HepG2 (cell line): ENCODE results near the gene INTS6L.

ENCODE experiments used
- CTCF ChIP-seq: sonication (generic); formaldehyde crosslinking; IDR thresholded peaks from 2 replicates; pipeline ENCODE4 v1.5.0; 2020; ENCODE audit warnings: mild to moderate bottlenecking, missing genetic modification reagents, moderate library complexity
- FOXK1 ChIP-seq: sonication (generic); formaldehyde crosslinking; IDR thresholded peaks from 2 replicates; pipeline ENCODE4 v1.4.0; 2020; ENCODE audit warnings: low read depth, missing genetic modification reagents, borderline replicate concordance
- KLF13 ChIP-seq: sonication (generic); formaldehyde crosslinking; IDR thresholded peaks from 2 replicates; pipeline ENCODE4 v1.4.0; 2020; ENCODE audit warnings: mild to moderate bottlenecking, missing genetic modification reagents
- MYC ChIP-seq: sonication (generic); formaldehyde crosslinking; IDR thresholded peaks from 2 replicates; pipeline ENCODE4 v1.9.0; 2021; ENCODE audit warnings: missing genetic modification reagents, borderline replicate concordance
- NFE2L2 ChIP-seq: fragments of 150-350 bp; IDR thresholded peaks from 2 replicates; pipeline ENCODE4 v1.6.1; 2014; ENCODE audit warnings: low read length
- NR2C2 ChIP-seq: sonication (generic); formaldehyde crosslinking; IDR thresholded peaks from 2 replicates; pipeline ENCODE4 v1.4.0; 2020; ENCODE audit warnings: missing genetic modification reagents, mild to moderate bottlenecking, moderate library complexity, borderline replicate concordance
- POGZ ChIP-seq: sonication (generic); formaldehyde crosslinking; IDR thresholded peaks from 2 replicates; pipeline ENCODE4 v1.4.0; 2020; ENCODE audit warnings: mild to moderate bottlenecking, missing genetic modification reagents
- POLR2A ChIP-seq, 2 experiments: IDR thresholded peaks; 2 replicates each; pipeline ENCODE4 v1.6.1; 2011; ENCODE audit warnings: low read depth in 2 of 2, low read length in 2 of 2, mild to moderate bottlenecking in 1 of 2, moderate library complexity in 1 of 2; ENCODE audit not compliant: insufficient read depth in 1 of 2
- SMAD1 ChIP-seq: sonication (generic); formaldehyde crosslinking; IDR thresholded peaks from 2 replicates; pipeline ENCODE4 v1.4.0; 2020; ENCODE audit warnings: missing genetic modification reagents, low read depth, mild to moderate bottlenecking, borderline replicate concordance
- ZNF24 ChIP-seq: fragments of 450-650 bp; IDR thresholded peaks from 2 replicates; pipeline ENCODE4 v1.6.1; 2017; ENCODE audit warnings: antibody characterized with exemption, mild to moderate bottlenecking
- ZNF282 ChIP-seq: fragments of 450-650 bp; IDR thresholded peaks from 2 replicates; pipeline ENCODE4 v1.6.1; 2018; ENCODE audit not compliant: partially characterized antibody
- ZNF510 ChIP-seq: sonication (generic); formaldehyde crosslinking; IDR thresholded peaks from 2 replicates; pipeline ENCODE4 v1.4.0; 2020; ENCODE audit warnings: low read depth, mild to moderate bottlenecking, missing genetic modification reagents
- ZSCAN21 ChIP-seq: sonication (generic); formaldehyde crosslinking; IDR thresholded peaks from 2 replicates; pipeline ENCODE4 v1.8.0; 2022; ENCODE audit warnings: mild to moderate bottlenecking, missing genetic modification reagents, moderate library complexity, borderline replicate concordance

GRCh38 chrX:135522878-135523693 is 2.6 kb downstream of the INTS6L start:
- TF ChIP-seq POGZ (CRISPR knock-in tag) (no peak), POLR2A (IDR thresholded peaks at IDR 0.05; ENCODE audit: insufficient read depth in 1 of 2, low read depth in 2 of 2, low read length in 2 of 2) (no peak), ZNF24 (no peak), NFE2L2 (no peak), ZNF510 (CRISPR knock-in tag) (no peak), KLF13 (CRISPR knock-in tag) (no peak), MYC (no peak), SMAD1 (CRISPR knock-in tag) (no peak), NR2C2 (CRISPR knock-in tag) (no peak), ZSCAN21 (CRISPR knock-in tag) (no peak), CTCF (no peak), FOXK1 (CRISPR knock-in tag) (no peak), ZNF282 (no peak)
